K562 (cell line): Measurements from ENCODE around the gene CCDC158.

ENCODE experiments used
- ARID3A ChIP-seq: IDR thresholded peaks from 2 replicates; pipeline ENCODE4 v1.6.1; 2012; ENCODE audit warnings: low read depth, low read length, improper control_type of control experiment, borderline replicate concordance
- ATF4 ChIP-seq: fragments of 450-650 bp; formaldehyde crosslinking; IDR thresholded peaks from 2 replicates; pipeline ENCODE4 v1.4.0; 2022; ENCODE audit warnings: mild to moderate bottlenecking, moderate library complexity
- HDAC6 ChIP-seq: IDR thresholded peaks from 2 replicates; pipeline ENCODE4 v1.6.1; 2012; ENCODE audit warnings: low read depth, mild to moderate bottlenecking, control low read depth, inconsistent platforms, low read length, moderate library complexity
- MTA3 ChIP-seq: fragments of 450-650 bp; formaldehyde crosslinking; IDR thresholded peaks from 2 replicates; pipeline ENCODE4 v1.6.1; 2017; ENCODE audit warnings: mild to moderate bottlenecking, borderline replicate concordance
- NCOA1 ChIP-seq: fragments of 450-650 bp; IDR thresholded peaks from 2 replicates; pipeline ENCODE4 v1.6.1; 2016; ENCODE audit warnings: low read depth
- SMC3 ChIP-seq: conservative IDR thresholded peaks from 2 replicates; pipeline ENCODE4 v1.6.1; 2011; ENCODE audit warnings: low read depth, low read length, improper control_type of control experiment; ENCODE audit not compliant: insufficient read depth
- SREBF2 ChIP-seq: sonication (generic); formaldehyde crosslinking; IDR thresholded peaks from 2 replicates; pipeline ENCODE4 v1.4.0; 2020; ENCODE audit warnings: mild to moderate bottlenecking, missing genetic modification reagents
- TAF1 ChIP-seq: IDR thresholded peaks from 2 replicates; pipeline ENCODE4 v1.6.1; 2011; ENCODE audit warnings: mild to moderate bottlenecking, low read length, moderate library complexity; ENCODE audit not compliant: insufficient read depth, control insufficient read depth, severe bottlenecking; ENCODE audit errors: extremely low read depth
- ZNF561 ChIP-seq: fragments of 450-650 bp; formaldehyde crosslinking; conservative IDR thresholded peaks from 2 replicates; pipeline ENCODE4 v1.4.0; 2020; ENCODE audit warnings: mild to moderate bottlenecking, moderate library complexity

- TF ChIP-seq MTA3 (no peak), TAF1 (no peak), ARID3A (no peak), SREBF2 (CRISPR knock-in tag) (no peak), NCOA1 (no peak), ATF4 (CRISPR knock-in tag) (no peak), HDAC6 (no peak), SMC3 (no peak), ZNF561 (no peak)
These were observed 14.1 kb upstream of the CCDC158 start, which contains the start of gene SHROOM3 for GRCh38 chr4:76434901-76435527.
